A673 (cell line): ENCODE measurements around the gene TMIGD3.

ENCODE experiments used
- CTCF ChIP-seq: fragments of 300-800, 200-600 bp; sonication (generic); conservative IDR thresholded peaks from 2 replicates; pipeline ENCODE4 v1.5.1; 2017; ENCODE audit warnings: low read depth, mild to moderate bottlenecking, antibody characterized with exemption, low read length, moderate library complexity, mixed read lengths
- EZH2 ChIP-seq: fragments of 200-600 bp; sonication (generic); IDR thresholded peaks from 2 replicates; pipeline ENCODE4 v1.6.1; 2017; ENCODE audit warnings: borderline replicate concordance, low read depth, mild to moderate bottlenecking, mixed read lengths, antibody characterized with exemption, low read length; ENCODE audit not compliant: poor library complexity, severe bottlenecking

GRCh38 chr1:111541721-111542120 lies 38.3 kb upstream of the TMIGD3 start:
- no peak for TF ChIP-seq CTCF
- no peak for TF ChIP-seq EZH2
